Spinal cord (tissue), 4 donors: ENCODE measurements around the gene TMEM117. TPM values are rescaled to one million over a fixed set of nuclear protein-coding genes. Genes with fewer than 3 reads are reported as not detected.

Experiments used
- polyA plus RNA-seq, 2 donors: library from polyadenylated mRNA; unstranded; fragments of 120-200 nt; gene quantifications; one replicate each; pipeline ENCODE4 v1.2.1, GENCODE V29; 2013; ENCODE audit not compliant: insufficient read length in 2 of 2
- total RNA-seq, 2 donors: library from RNA; depleted of rRNA in 1 of 2; stranded (reverse); fragments of 120-200 nt in 1 of 2; fragments of >200 nt in 1 of 2; gene quantifications; one replicate each; pipeline versions ENCODE4 v1.2.3 to v1.2.4, GENCODE V29; 2013 to 2014

TMEM117 gene
- total and polyA plus RNA-seq, 4 donors = 14.7 to 52.8 (median 23.1) TPM

Other genes with a start within 250 kb of the TMEM117 start
- 10 to 100 TPM; 21.4 to 27.1 TPM for gene PUS7L, start 77.3 kb upstream of the TMEM117 start, total RNA-seq
- gene PUS7L, start 77.3 kb upstream of the TMEM117 start, polyA plus RNA-seq = 10 to 100 TPM; 10.9 to 13.5 TPM
- gene IRAK4, start 77.1 kb upstream of the TMEM117 start, total RNA-seq = 10 to 100 TPM; 12.7 to 18.5 TPM
- 1 to 10 TPM; 9.8 to 10.0 TPM for gene IRAK4, start 77.1 kb upstream of the TMEM117 start, polyA plus RNA-seq
- gene TWF1, start 29.8 kb upstream of the TMEM117 start, total RNA-seq = 100 to 1,000 TPM in 1 of 2 donors, 10 to 100 TPM in 1; 96.1 to 137 TPM
- gene TWF1, start 29.8 kb upstream of the TMEM117 start, polyA plus RNA-seq = 100 to 1,000 TPM in 1 of 2 donors, 10 to 100 TPM in 1; 69.6 to 101 TPM